ENCODE results near the gene ZNF646.

ZNF646 gene

GRCh38 chr16:31064882-31065461 lies 9.2 kb upstream of the ZNF646 start:
- in situ Hi-C loops (cut with MboI; ENCODE audit: low sequenced_read_pairs) = no loop called here

- in situ Hi-C loops (cut with MboI; ENCODE audit: low sequenced_read_pairs) = no loop called here
Measured at GRCh38 chr16:31067342-31067741, 6.9 kb upstream of the ZNF646 start.

GRCh38 chr16:31071861-31072260 lies 2.4 kb upstream of the ZNF646 start:
- in situ Hi-C loops (cut with MboI; ENCODE audit: low sequenced_read_pairs) = no loop called here

GRCh38 chr16:31072540-31073141 lies 1.6 kb upstream of the ZNF646 start:
- in situ Hi-C loops (cut with MboI; ENCODE audit: low sequenced_read_pairs) = no loop called here

GRCh38 chr16:31073142-31073969 lies 866 bp upstream of the ZNF646 start:
- in situ Hi-C loops (cut with MboI; ENCODE audit: low sequenced_read_pairs) = no loop called here

- in situ Hi-C loops (cut with MboI; ENCODE audit: low sequenced_read_pairs) = no loop called here
Measured at GRCh38 chr16:31074814-31075183, 577 bp downstream of the ZNF646 start.

GRCh38 chr16:31076319-31076718 lies 2.1 kb downstream of the ZNF646 start:
- in situ Hi-C loops (cut with MboI; ENCODE audit: low sequenced_read_pairs) = no loop called here

GRCh38 chr16:31077024-31077423 lies 2.8 kb downstream of the ZNF646 start:
- in situ Hi-C loops (cut with MboI; ENCODE audit: low sequenced_read_pairs) = no loop called here

GRCh38 chr16:31077592-31078396 lies 3.6 kb downstream of the ZNF646 start:
- in situ Hi-C loops (cut with MboI; ENCODE audit: low sequenced_read_pairs) = no loop called here

GRCh38 chr16:31078597-31079341 lies 4.5 kb downstream of the ZNF646 start:
- in situ Hi-C loops (cut with MboI; ENCODE audit: low sequenced_read_pairs) = no loop called here

- in situ Hi-C loops (cut with MboI; ENCODE audit: low sequenced_read_pairs) = no loop called here
Measured at GRCh38 chr16:31079342-31079944, 5.2 kb downstream of the ZNF646 start.

- in situ Hi-C loops (cut with MboI; ENCODE audit: low sequenced_read_pairs) = no loop called here
Measured at GRCh38 chr16:31080035-31080629, 5.9 kb downstream of the ZNF646 start.

GRCh38 chr16:31080756-31081419 lies 6.7 kb downstream of the ZNF646 start:
- in situ Hi-C loops (cut with MboI; ENCODE audit: low sequenced_read_pairs) = no loop called here

GRCh38 chr16:31081428-31082351 lies 7.5 kb downstream of the ZNF646 start:
- in situ Hi-C loops (cut with MboI; ENCODE audit: low sequenced_read_pairs) = no loop called here

GRCh38 chr16:31082368-31083045 lies 8.3 kb downstream of the ZNF646 start:
- in situ Hi-C loops (cut with MboI; ENCODE audit: low sequenced_read_pairs) = no loop called here

GRCh38 chr16:31083081-31083480 lies 8.9 kb downstream of the ZNF646 start:
- in situ Hi-C loops (cut with MboI; ENCODE audit: low sequenced_read_pairs) = no loop called here

GRCh38 chr16:31083556-31083955 lies 9.3 kb downstream of the ZNF646 start:
- in situ Hi-C loops (cut with MboI; ENCODE audit: low sequenced_read_pairs) = no loop called here

- in situ Hi-C loops (cut with MboI; ENCODE audit: low sequenced_read_pairs) = no loop called here
Measured at GRCh38 chr16:31083981-31084380, 9.8 kb downstream of the ZNF646 start.

Measured in HL-60/S4 (cell line).